ENCODE data around the gene GTF2IRD1. TPM values are rescaled to one million over a fixed set of nuclear protein-coding genes. Genes with fewer than 3 reads are reported as not detected.

GTF2IRD1 gene
- total and polyA plus RNA-seq, 2 of the 4 experiments (the other 2 are of a cell fraction) = 4.1 to 21.9 TPM

DNA sequence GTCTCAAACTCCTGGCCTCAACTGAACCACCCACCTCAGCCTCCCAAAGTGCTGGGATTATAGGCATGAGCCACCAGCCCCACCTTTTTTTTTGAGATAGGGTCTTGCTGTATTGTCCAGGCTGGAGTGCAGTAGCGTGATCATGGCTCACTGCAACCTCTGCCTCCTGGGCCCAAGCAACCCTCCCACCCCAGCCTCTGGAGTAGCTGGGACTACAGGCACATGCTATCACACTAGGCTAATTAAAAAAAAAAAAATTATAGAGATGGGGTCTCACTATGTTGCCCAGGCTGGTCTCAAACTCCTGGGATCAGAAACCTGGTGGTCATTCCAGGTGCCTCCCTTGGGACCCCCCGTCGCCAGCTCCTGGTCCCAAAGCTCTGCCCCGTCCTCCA lies 25.0 kb downstream of the GTF2IRD1 start:
- Histone ChIP-seq H3K9me3 (ENCODE audit: control insufficient read depth, insufficient read depth, low read length) (no peaks in the 10 kb centered on the region), H2AK9ac (replicated peaks; ENCODE audit: low read depth, low read length, poor library complexity) (no peak overlapping the region), H3K4me3 (ENCODE audit: insufficient read depth, low read depth, low read length) (no peak overlapping the region), H3K27ac (ENCODE audit: insufficient read depth, low read length) (peak overlapping the region; percentile 38), H2BK120ac (ENCODE audit: low read depth, low read length) (peak overlapping the region; percentile 76; the same call in 1 of the 2 replicates), H2BK5ac (ENCODE audit: low read depth, low read length, poor library complexity, severe bottlenecking) (peak overlapping the region; percentile 72), H2AK5ac (ENCODE audit: low read depth, low read length) (peak overlapping the region; percentile 66; the same call in 1 of the 2 replicates), H3K79me1 (ENCODE audit: low read depth in 1 of 2, low read length in 2 of 2) (peaks cover 14 to 91% of the 10 kb centered on the region in 2 experiments), H3K9me1 (ENCODE audit: insufficient read depth, low read length) (peaks cover 26% of the 10 kb centered on the region), H4K8ac (ENCODE audit: low read depth in 2 of 2, low read length in 2 of 2) (peak overlapping the region in 1 of 2 experiments; percentile 64; a peak in 1 of 4 replicates), H3K18ac (ENCODE audit: low read depth, low read length) (peak overlapping the region; percentile 4), H3K14ac (replicated peaks; ENCODE audit: low read depth, low read length) (no peak overlapping the region), H2BK20ac (ENCODE audit: low read depth, low read length) (0 out of 2 replicates have a peak overlapping the region, but pooled peaks have one; percentile 33), H4K20me1 (ENCODE audit: insufficient read depth, low read length) (peaks cover 46% of the 10 kb centered on the region), H3K23ac (ENCODE audit: low read depth, low read length) (0 out of 2 replicates have a peak overlapping the region, but pooled peaks have one; percentile 46), H3K9ac (ENCODE audit: low read depth, low read length) (no peak overlapping the region), H2BK15ac (ENCODE audit: low read depth, low read length) (no peak overlapping the region), H3K56ac (ENCODE audit: extremely low read depth, insufficient read depth, low read length) (no peak overlapping the region), H4K5ac (ENCODE audit: low read depth, low read length) (no peak overlapping the region), H3K4ac (ENCODE audit: low read depth, low read length) (peak overlapping the region; percentile 72), H2AFZ (replicated peaks; ENCODE audit: low read length, poor library complexity) (no peak overlapping the region), H3K27me3 (ENCODE audit: control insufficient read depth, insufficient read depth, low read length) (no peaks in the 10 kb centered on the region), H3K4me2 (ENCODE audit: low read depth, low read length) (no peak overlapping the region), H3K4me1 (ENCODE audit: control insufficient read depth, insufficient read depth, low read length) (peaks cover 57% of the 10 kb centered on the region), H4K91ac (ENCODE audit: insufficient read depth, low read depth, low read length) (peak overlapping the region; percentile 51), H3K36me3 (ENCODE audit: control insufficient read depth, insufficient read depth, low read length) (no peaks in the 10 kb centered on the region)
- TF ChIP-seq SMC3 (IDR thresholded peaks at IDR 0.05; ENCODE audit: low read depth, low read length) (no peak), CHD1 (IDR thresholded peaks at IDR 0.05; ENCODE audit: low read depth, low read length) (no peak)
- in situ Hi-C loops (cut with MboI; ENCODE audit: low sequenced_read_pairs) = no loop called here
- CTCF ChIA-PET = no interaction called here
- BruUV-seq (replicated peaks) = no TSS peak
- POLR2A ChIA-PET (ENCODE audit: unreplicated experiment) = no interaction called here
- DNase-seq (no peak), ATAC-seq (ENCODE audit: low read depth) (no peak)
- 88% methylated on average over 3 of the region's 4 CpGs; no CpG with 5 or more reads in 1 of the 2 experiments for WGBS, 2 experiments (ENCODE audit: extremely low coverage in 2 of 2, insufficient read length in 1 of 2)
- dilution Hi-C loops (cut with HindIII; ENCODE audit: low sequenced_read_pairs, unreplicated experiment) = no loop called here
- intact Hi-C loops (cut with micrococcal nuclease) = no loop called here

Data from IMR-90 (cell line).